HG02840 (cell line): ENCODE results near the gene TTC14.

Source experiments
- ATAC-seq: cut with Tn5 transposase; IDR thresholded peaks from one replicate; pipeline ENCODE4 v1.9.1; 2021; ENCODE audit warnings: mild to moderate bottlenecking, moderate library complexity, moderate number of reproducible peaks; ENCODE audit not compliant: unreplicated experiment, low FRiP score

The TTC14 gene

DNA sequence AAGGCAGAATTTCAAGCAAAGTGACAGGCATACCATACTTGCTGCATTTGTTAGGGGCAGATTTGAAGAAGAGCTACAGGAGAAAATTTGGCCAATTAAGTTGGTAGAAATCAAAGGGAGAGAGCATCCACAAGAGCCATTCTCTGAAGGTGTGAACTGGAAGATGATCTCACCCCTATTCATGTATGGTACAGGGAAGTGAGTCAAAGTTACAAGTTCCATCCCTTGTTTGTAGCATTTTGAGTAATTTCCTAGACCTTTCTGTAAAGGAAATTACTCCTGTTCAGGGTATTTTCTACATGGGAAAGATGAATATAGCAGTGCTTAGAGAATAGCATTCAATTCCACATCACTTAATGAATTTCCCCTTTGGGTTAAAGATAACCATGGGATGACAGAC lies 28.4 kb downstream of the TTC14 start:
- no peak for ATAC-seq

DNA sequence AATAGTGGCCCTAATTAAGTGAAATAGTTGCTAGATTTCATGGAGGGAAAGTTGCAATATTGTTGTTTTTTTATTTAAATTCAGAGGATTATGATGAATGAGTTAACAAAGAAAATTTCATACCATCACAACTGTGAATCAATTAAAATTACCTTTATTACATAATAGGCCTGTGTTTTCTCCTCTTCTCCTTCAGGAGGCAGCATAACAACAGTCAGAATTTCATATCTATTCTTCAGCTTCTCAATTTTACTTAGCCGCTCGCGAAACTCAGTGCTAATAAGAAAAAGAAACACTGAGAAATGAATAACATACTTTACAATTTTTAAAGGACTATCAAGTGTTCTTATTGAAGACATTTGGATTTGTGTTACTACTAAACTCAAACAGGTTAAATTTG lies 29.4 kb downstream of the TTC14 start:
- ATAC-seq = no peak

DNA sequence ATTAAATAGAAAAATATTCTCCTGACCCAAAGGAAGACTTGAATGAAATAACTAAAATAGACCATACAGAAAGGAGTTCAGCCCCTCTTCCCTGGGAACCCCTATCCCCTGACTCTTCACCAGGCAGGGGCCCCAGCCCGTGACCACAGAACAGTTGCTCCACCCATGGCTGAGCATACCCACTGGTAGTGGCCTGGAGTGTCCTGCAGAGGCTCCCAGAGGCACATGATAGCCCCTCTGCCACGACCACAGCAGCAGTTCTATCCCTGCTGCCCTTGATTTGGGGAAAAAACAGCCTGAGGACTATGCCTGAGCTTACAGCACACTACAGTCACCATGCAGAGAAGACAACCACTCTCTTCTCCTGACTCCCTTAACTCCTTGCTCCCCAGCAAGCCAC lies 31.8 kb downstream of the TTC14 start:
- ATAC-seq = no peak

DNA sequence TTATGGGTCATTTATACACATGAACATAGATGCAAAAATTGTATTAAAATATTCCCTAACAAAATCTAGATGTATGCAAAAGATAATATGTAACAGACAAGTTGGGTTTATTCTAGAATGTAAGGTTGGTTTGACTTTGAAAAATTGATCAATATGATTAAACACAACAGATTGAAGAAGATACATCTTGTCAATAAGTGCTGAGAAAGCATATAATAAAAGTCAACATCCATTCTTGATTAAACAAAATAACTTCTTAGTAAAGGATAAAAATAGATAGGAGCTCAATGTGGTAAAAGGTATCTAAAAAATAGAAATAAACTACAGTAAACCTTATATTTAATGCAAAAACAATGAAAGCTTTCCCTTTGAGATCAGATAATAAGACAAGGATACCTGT lies 39.0 kb downstream of the TTC14 start:
- no peak for ATAC-seq

DNA sequence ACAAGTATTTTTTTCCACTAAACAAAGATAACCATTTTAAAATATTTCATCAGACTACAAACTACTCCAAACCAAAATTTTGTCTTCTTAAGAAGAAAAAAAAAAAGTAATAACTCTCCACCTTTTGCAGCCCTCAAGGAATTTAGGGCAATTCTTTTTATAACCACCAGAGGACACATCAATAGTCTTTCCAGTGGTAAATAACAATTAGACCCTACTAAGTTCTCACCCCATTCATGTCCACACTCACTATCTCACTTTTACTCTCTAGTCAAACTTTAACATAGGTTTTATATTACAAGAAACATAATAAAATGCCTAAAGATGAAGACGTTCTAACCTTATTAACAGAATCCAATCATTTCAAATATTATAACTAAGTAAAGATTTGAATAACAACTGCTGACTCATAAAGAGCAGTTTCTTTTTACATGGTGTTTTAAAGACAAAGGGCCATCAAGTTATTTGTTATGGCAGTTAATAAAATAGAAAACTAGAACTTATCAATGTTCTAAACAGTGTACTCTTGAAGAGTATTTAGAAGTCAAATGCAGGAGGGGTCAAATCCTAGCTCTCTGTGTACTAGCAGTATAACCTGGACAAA lies 44.3 kb downstream of the TTC14 start:
- ATAC-seq = no peak

DNA sequence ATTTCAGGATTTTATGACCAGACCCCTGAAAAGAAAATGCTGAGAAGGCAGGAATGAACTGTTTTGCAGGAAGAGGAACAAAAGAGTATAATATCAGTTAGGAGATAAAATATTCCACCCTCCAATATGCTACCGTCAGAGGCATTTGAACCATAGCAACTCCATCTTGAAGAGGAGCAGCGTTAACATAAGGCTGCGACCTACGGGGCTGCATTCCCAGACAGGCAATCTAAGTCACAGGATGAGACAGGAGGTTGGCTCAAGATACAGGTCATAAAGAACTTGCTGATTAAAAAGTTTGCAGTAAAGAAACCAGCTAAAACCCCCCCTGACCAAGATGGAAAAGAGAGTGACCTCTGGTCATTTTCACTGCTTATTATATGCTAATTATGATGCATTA lies 54.4 kb downstream of the TTC14 start:
- ATAC-seq = no peak

DNA sequence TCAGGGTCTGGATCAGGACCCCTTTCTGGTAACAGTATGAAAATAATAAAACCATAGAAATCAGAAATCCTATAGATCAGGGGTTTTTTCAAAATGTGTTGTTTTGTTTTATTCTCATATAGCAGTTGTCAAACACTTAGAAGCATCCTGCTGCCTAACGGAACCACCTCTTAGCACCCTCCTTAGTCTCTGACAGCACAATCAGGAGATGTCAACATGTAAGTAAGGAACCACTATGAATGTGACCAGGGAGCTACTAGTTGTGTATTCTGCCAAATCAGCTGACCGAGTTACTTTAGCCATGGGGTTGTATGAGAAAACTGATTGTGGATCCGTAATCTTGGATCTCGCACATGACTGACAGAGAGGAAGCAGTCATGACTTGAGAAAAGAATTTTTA lies 55.1 kb downstream of the TTC14 start:
- no peak for ATAC-seq
